ENCODE data around the gene RFX8.
"Not testable (repeated sequence)": the region's sequence is repeated elsewhere in the genome, so short reads cannot be mapped to it uniquely, and the experiment has no call there.

The RFX8 gene

GRCh38 chr2:101375653-101376052 lies 99.3 kb downstream of the RFX8 start:
- no peak for DNase-seq (ENCODE audit: low read depth)

GRCh38 chr2:101374821-101375561 lies 99.9 kb downstream of the RFX8 start:
- no peak for DNase-seq (ENCODE audit: low read depth)

DNA sequence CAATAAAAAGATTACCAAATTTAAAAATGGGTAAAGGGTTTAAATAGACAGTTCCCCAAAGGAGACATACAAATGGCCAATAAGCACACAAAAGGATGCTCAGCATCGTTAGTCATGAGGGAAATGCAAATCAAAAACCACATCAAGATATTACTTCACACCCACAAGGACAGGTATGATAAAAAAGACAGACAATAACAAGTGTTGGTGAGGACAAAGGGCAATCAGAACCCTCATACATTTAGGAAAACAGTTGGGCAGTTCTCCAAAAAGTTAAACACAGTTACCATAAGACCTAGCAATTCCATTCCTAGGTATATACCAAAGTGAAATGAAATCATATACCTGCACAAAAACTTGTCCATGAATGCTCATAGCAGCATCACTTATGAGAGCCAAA lies 102.1 kb downstream of the RFX8 start:
- no peak for DNase-seq (ENCODE audit: low read depth)

GRCh38 chr2:101371636-101372035 lies 103.3 kb downstream of the RFX8 start:
- no peak for DNase-seq (ENCODE audit: low read depth)

DNA sequence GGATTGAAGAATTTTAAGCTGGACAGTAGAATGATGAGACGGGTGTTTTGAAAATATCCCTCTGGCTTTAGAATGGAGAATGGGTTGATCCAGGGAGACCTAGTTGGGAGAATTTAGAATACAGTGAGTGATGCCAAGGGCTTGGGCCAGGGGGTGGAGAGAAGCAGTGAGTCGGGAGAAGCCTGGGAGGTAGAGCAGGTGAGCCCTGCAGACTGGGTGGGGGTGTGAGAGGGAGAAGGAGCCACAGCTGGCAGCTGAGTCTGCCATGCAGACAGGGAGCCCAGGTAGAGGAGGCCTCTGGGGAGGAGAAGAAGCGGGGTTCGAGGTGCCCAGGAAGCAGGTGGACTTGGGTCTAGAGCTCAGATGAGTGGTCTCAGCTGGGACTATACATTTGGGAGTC lies 105.8 kb downstream of the RFX8 start:
- no peak for DNase-seq (ENCODE audit: low read depth)

DNA sequence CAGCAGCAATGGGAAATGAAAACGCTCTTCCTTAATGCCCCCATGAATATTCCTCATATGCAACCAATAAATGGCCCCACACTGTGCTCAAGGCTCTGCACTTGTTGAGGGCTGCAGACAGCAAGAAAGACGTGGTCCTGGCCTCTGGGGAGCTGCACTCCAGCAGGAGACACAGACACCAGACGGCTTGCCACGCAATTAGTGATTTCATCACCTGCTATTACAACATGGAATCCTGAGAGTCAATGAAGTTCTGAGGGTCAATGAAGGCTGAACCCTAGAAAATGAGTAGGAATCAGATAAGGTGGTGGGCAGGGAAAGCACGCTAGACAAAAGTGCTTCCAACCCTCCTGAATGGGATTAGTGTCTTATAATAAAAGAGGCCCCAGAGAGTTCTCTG lies 106.5 kb downstream of the RFX8 start:
- no peak for DNase-seq (ENCODE audit: low read depth)

GRCh38 chr2:101367508-101367907 lies 107.4 kb downstream of the RFX8 start:
- DNase-seq (ENCODE audit: low read depth) = no peak

- no peak for DNase-seq (ENCODE audit: low read depth)
Observed at GRCh38 chr2:101364878-101365277, 110.0 kb downstream of the RFX8 start.

GRCh38 chr2:101362777-101363176 lies 112.1 kb downstream of the RFX8 start:
- no peak for DNase-seq (ENCODE audit: low read depth)

DNA sequence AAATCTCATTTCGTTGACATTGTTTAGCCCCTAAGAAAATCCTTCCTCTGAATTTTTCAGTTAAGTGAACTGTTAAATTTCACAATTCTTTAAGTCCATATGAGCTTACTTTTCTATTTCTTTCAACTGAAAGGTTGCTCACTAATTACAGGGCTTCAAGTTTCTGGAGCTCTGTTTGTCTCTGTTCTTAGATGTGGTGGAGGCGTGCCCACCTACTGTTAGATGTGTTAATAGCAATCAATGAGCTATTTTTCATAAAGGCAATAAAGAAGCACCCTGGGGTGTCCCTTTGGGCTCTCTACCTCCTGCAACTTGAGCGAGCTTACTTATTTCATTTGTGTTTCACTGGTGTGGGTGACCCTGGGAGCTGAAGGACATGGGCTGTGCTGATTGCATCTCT lies 112.6 kb downstream of the RFX8 start:
- no peak for DNase-seq (ENCODE audit: low read depth)

DNA sequence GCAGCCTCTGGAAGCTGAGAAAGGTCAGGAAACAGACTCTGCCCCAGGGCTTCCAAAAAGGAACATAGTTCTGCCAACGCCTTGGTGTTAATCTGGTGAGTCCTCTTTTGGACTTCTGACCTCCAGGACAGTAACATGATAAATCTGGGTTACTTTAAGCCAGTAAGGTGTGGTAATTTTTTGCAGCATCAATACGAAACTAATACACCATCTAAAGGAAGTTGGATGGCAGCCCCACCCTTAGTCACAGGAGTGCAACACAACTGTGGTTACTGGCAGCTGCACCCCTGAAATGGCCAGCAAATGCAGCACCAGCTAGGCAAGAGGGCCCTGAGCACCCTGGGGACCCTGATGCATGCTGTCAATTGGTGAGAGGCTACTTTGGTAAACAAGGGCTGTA lies 113.4 kb downstream of the RFX8 start:
- DNase-seq (ENCODE audit: low read depth) = no peak

DNA sequence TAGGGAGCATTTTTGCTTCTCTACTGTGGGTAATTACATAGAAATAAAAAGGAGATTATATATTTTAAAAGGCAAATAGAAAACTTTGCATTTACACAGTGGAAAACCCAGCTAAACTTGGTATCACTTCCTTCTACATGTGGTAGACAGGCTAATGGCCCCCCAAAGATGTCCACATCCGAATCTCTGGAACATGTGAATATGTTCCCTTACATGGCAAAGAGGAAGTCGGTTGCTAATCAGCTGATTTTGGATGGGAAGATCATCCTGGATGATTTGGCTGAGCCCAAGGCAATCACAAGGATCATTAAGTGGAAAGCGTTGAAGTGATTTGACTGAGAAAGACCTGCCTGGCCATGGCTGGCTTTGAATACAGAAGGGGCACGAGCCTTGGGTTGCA lies 113.8 kb downstream of the RFX8 start:
- no peak for DNase-seq (ENCODE audit: low read depth)

DNA sequence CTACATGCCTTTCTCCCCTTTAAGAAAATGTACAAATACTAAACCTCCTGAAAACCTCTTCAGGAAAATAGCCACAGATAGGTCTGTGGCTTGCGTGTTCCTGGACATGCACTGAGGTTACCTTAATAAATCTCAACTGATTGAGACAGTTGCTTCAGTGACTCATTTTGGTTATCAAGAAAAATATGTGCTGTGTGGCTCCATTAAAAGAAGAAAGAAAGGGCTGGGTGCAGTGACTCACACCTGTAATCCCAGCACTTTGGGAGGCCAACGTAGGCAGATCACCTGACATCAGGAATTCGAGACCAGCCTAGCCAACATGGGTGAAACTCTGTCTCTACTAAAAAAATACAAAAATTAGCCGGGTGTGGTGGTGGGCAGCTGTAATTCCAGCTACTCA lies 114.7 kb downstream of the RFX8 start:
- no peak for DNase-seq (ENCODE audit: low read depth)

DNA sequence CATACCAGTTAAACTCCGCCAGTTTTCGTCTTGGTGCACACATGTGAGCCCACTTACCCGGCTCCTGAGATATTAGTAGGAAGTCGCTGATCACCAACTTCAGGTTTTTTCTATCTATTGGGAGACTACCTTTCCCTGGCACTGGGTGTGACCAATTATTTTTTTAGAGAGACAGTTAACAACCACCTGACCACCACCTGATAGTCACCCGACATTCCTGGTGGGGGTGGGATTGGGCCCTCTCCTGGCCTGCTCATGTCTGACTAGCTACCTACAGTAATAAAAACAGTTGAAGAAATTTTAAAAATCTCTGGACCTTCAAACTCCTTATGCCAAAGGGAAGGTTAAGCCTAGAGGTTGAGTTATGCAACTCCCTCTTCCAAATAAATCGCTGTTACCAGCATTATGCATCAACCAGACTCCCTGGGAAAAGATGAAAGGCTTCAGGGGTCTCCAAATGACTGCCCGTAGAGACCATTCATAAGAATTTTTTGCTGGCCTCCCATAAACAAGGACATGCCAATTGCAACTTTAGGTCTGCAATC lies 115.4 kb downstream of the RFX8 start:
- DNase-seq (ENCODE audit: low read depth) = no peak

DNA sequence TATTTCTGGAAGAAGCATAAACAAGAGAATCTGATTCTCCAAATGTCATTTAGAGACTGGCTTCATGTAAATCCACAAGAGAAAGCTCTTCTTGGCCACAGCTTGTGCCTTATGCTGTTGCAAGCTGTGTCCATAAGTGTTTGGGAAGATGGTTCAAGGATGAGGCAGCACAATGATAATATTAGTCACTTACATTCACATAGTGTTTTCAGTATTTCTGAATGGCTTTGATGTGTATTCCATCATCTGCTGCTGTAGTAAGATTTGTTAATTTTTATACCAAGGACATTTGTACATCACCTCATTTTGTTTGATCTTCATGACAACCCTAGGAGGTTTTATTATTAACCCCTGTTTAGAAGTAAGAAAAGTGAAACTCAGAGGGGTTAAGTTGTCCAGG lies 117.5 kb downstream of the RFX8 start:
- no peak for DNase-seq (ENCODE audit: low read depth)

DNA sequence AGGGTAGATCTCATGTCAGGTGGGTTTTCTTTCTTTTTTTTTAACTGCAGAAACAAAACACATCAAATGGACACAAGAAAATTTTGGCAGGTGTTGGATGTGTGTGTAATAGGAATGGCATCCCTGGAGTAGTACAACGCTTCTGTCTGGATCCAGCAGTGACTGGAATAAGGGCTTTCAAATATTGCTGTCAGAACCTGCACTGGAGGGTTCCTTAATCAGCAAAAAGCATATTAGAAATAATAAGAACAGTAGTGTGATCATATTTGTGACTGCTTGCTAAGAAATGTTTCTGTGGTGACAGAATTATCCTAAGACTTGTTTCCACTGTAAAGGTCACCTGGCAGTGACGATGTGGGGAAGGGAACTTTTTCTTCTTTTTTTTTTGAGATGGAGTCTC lies 118.4 kb downstream of the RFX8 start:
- no peak for DNase-seq (ENCODE audit: low read depth)

DNA sequence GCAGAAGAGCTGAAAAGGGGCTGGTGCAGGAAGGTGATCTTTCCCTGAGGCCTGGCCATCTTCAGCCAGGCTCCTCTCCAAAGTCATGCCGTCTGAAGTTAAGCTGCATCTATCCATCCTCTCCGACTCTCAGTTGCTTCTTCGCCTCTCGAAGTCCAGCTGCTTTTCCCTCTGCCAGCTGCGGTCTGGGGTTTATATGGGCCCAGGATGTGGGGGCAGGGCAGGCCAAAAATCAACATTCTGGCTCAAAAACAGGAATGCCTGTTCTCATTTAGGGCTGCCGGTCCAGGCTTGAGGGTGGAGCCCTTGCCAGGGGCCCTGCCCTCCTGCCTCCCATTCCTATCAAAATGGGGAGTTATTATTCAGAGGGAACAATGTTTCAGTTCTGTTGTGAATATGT lies 118.9 kb downstream of the RFX8 start:
- no peak for DNase-seq (ENCODE audit: low read depth)

DNA sequence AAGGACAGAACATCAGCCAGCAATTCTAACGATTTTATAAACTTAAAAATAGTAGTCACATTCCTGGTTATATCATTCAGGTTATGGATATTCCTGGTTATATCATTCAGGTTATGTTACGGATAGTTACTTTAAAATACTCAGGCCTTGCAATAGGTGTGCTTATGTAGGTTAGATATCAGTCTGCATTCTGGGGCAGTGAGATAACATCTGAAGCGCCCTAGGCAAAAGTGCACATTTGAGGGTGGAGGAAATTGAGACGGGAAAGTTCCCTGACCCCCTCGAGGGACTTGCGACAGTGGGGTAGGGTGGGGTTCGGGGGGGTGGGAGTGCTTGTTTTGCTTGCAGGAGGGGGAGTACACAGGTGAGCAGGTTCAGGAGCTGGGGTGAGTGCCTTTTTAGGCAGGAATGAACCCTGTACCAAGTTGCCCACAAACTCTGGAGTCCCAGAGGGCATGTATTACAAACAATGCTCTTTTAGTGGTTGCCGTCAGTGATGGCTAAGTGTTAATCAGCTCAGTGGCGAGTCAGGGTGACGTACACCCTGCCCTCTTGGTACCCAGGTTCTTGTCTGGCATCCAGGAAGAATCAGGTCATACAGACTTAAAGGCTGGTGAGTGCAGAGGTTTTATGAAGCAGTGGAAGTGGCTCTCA lies 119.4 kb downstream of the RFX8 start:
- no peak for DNase-seq (ENCODE audit: low read depth)

DNA sequence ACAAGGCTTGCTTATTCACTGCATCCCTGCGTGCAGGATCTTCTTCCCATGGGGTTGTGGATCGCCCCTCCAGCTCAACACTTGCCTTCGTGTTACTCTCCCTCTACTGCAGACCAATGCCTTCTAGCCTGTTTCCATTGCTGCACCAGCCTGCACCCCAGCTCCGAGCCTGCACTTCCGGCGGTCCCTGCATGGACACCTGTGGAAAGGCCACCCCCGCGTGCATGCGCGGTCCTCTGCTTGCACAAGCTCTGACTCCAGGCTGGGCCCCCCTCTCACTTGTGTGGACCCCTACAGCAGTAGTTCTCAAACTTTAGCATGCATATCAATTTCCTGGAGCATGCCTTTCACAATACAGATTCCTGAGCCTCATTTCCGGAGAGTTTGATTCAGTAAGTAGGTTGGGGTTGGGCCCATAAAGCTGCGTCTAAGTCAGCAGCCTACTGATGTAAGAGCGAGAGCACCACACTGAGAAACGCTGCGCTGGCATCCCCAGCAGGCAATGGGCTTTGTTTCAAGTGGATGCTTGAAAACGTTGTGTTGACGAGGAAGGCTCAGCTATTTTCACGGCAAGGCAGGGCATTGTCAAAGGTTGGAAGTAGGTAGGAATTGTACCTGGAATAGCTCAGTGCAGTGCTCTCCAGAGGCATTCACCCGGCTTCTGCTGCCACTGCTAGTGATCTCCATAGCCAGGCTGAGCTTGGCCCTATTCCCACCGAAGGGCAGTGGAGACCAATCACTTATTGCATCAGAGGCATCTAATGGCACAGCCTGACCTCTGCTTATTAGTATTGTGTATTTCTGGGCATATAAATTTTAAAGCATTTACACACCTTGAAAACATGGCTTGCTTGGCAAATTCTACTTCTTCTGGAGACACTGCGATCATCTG lies 120.2 kb downstream of the RFX8 start:
- DNase-seq (ENCODE audit: low read depth) = no peak

GRCh38 chr2:101352631-101353030 lies 122.3 kb downstream of the RFX8 start:
- not testable (repeated sequence) for DNase-seq (ENCODE audit: low read depth)

DNA sequence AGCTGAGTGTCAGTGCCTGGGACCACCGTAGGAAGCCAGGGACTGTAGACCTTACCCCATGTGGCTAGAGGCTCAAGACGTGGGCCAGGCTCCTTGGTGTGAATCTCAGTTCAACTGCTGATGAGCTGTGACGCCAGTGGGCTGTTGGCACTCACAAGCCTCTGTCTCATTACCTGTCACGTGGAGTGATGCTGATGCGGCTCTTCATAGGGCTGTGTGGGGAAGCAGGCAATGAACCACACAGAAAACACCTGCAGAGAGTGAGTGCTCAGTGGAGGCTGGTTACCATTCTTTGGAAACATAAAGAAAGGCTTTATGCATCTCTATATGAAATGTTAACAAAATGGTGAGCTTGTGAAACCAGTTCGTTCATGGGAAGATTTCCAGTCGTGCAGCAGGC lies 123.7 kb downstream of the RFX8 start:
- DNase-seq (ENCODE audit: low read depth) = no peak

- no peak for DNase-seq (ENCODE audit: low read depth)
Observed at GRCh38 chr2:101349893-101350662, 124.8 kb downstream of the RFX8 start.
